OCI-LY1 (cell line): Measurements from ENCODE around the gene TMEM132A.

ENCODE experiments used
- H2AFZ ChIP-seq: fragments of 200-600 bp; sonication (generic), shearing (Covaris generic); 2 replicates; pipeline ENCODE4 v1.6.0; 2014; ENCODE audit warnings: antibody characterized with exemption, mild to moderate bottlenecking, low read length
- H3F3A ChIP-seq: fragments of 200-600 bp; sonication (generic), shearing (Covaris generic); 2 replicates; pipeline ENCODE4 v1.6.0; 2014; ENCODE audit warnings: mild to moderate bottlenecking, antibody characterized with exemption, low read length, moderate library complexity; ENCODE audit not compliant: insufficient read depth
- H3K27ac ChIP-seq: fragments of 200-600 bp; sonication (generic); 2 replicates; pipeline ENCODE4 v1.5.1; 2014; ENCODE audit warnings: low read length, mixed run types, mild to moderate bottlenecking, low read depth; ENCODE audit not compliant: poor library complexity, severe bottlenecking
- H3K27me3 ChIP-seq: fragments of 200-600 bp; sonication (generic); 2 replicates; pipeline ENCODE4 v1.6.0; 2014; ENCODE audit warnings: antibody characterized with exemption, mild to moderate bottlenecking, low read length, moderate library complexity; ENCODE audit not compliant: insufficient read depth
- H3K36me3 ChIP-seq: fragments of 200-600 bp; sonication (generic); 2 replicates; pipeline ENCODE4 v1.6.1; 2014; ENCODE audit warnings: mild to moderate bottlenecking, antibody characterized with exemption, low read length, moderate library complexity, mixed read lengths; ENCODE audit not compliant: insufficient read depth
- H3K4me1 ChIP-seq: fragments of 200-600 bp; sonication (generic); 2 replicates; pipeline ENCODE4 v1.5.1; 2014; ENCODE audit warnings: mild to moderate bottlenecking, low read length, moderate library complexity; ENCODE audit not compliant: insufficient read depth, severe bottlenecking
- H3K4me2 ChIP-seq: fragments of 200-600 bp; sonication (generic), shearing (Covaris generic); 2 replicates; pipeline ENCODE4 v1.6.1; 2014; ENCODE audit warnings: low read length
- H3K4me3 ChIP-seq: fragments of 200-600 bp; sonication (generic); 2 replicates; pipeline ENCODE4 v1.5.1; 2014; ENCODE audit warnings: low read length, low read depth, mild to moderate bottlenecking, mixed read lengths; ENCODE audit not compliant: poor library complexity, severe bottlenecking
- H3K79me2 ChIP-seq: fragments of 200-600 bp; shearing (Covaris generic); 2 replicates; pipeline ENCODE4 v1.6.1; 2016; ENCODE audit warnings: mixed run types, low read length, mixed read lengths; ENCODE audit not compliant: insufficient read depth
- H3K9ac ChIP-seq: fragments of 200-600 bp; sonication (generic), shearing (Covaris generic); 2 replicates; pipeline ENCODE4 v1.6.1; 2014; ENCODE audit warnings: mild to moderate bottlenecking, low read length, mixed read lengths
- H3K9me2 ChIP-seq: fragments of 200-600 bp; sonication (generic), shearing (Covaris generic); 2 replicates; pipeline ENCODE4 v1.6.1; 2014; ENCODE audit warnings: low read depth, mild to moderate bottlenecking, low read length, mixed read lengths
- H3K9me3 ChIP-seq: fragments of 200-600 bp; shearing (Covaris generic); 2 replicates; pipeline ENCODE4 v1.6.1; 2014; ENCODE audit warnings: low read length, mixed read lengths
- H4K20me1 ChIP-seq: fragments of 200-600 bp; sonication (generic), shearing (Covaris generic); 2 replicates; pipeline ENCODE4 v1.6.0; 2016; ENCODE audit warnings: mild to moderate bottlenecking, low read length; ENCODE audit not compliant: insufficient read depth
- EZH2 ChIP-seq: fragments of 200-600 bp; sonication (generic), shearing (Covaris generic); IDR thresholded peaks from 2 replicates; pipeline ENCODE4 v1.8.0; 2017; ENCODE audit warnings: borderline replicate concordance, mixed run types, mild to moderate bottlenecking, antibody characterized with exemption, low read length, moderate library complexity, mixed read lengths
- TF ChIP-seq, protein P1 (sequence below): fragments of 200-600 bp; sonication (generic), shearing (Covaris generic); IDR thresholded peaks from 2 replicates; pipeline ENCODE4 v1.5.1; 2017; ENCODE audit warnings: mild to moderate bottlenecking, antibody characterized with exemption, low read length, moderate library complexity, mixed read lengths

The TMEM132A gene

DNA sequence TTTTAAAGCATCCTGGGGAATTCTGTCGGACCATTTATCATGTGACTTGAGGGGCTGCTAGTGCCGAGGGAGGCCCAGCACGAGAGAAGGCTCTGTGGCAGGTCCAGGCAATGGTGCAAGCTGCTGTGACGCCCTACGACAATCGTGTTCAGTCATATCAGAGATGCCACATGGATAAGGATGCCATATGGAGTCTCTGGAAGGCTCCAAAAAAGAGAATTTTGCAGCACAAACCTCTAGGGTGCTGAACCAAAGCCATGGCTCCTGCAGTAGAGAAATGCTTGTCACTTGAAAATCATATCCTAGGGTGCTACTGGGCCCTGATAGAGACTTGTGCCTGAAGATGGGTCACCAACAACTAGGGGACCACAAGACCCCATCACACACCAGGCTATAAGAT, 40.5 kb downstream of the TMEM132A start:
- Histone ChIP-seq H3K9me3 (no peaks in the 10 kb centered on the region; the same call in 1 of the 2 replicates), H3F3A (no peaks in the 10 kb centered on the region), H4K20me1 (no peaks in the 10 kb centered on the region), H3K27ac (no peak overlapping the region), H3K79me2 (no peaks in the 10 kb centered on the region), H3K27me3 (peaks cover 13% of the 10 kb centered on the region), H2AFZ (no peak overlapping the region), H3K4me2 (no peak overlapping the region), H3K9ac (no peak overlapping the region), H3K4me3 (no peak overlapping the region), H3K9me2 (no peaks in the 10 kb centered on the region), H3K36me3 (no peaks in the 10 kb centered on the region; the same call in 1 of the 2 replicates), H3K4me1 (no peaks in the 10 kb centered on the region)
- no peak for TF ChIP-seq EZH2
- TF ChIP-seq, protein P1, sequence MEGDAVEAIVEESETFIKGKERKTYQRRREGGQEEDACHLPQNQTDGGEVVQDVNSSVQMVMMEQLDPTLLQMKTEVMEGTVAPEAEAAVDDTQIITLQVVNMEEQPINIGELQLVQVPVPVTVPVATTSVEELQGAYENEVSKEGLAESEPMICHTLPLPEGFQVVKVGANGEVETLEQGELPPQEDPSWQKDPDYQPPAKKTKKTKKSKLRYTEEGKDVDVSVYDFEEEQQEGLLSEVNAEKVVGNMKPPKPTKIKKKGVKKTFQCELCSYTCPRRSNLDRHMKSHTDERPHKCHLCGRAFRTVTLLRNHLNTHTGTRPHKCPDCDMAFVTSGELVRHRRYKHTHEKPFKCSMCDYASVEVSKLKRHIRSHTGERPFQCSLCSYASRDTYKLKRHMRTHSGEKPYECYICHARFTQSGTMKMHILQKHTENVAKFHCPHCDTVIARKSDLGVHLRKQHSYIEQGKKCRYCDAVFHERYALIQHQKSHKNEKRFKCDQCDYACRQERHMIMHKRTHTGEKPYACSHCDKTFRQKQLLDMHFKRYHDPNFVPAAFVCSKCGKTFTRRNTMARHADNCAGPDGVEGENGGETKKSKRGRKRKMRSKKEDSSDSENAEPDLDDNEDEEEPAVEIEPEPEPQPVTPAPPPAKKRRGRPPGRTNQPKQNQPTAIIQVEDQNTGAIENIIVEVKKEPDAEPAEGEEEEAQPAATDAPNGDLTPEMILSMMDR = no peak

DNA sequence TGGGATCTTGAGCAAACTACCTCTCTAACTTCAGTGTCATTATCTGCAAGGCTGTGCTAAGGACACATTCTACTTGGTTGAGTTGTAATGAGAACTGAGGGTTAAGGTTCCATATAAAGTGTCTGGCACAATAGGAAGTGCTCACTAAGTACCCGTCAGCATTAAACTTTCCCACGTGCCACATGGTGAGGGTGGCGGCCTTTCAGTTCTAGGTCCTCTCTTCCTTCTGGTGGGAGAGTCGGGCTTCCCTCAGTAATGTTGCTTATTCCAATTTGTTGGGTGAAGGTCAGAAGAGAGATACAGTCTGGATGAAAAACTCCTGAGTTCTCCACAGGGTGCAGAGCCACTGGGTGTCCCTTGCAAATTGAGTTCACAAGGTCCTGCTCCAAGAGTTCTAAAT, 42.6 kb downstream of the TMEM132A start:
- H2AFZ ChIP-seq = no peak overlapping the region
- H3K36me3 ChIP-seq = no peaks in the 10 kb centered on the region; the same call in 1 of the 2 replicates
- H3K9ac ChIP-seq = no peak overlapping the region
- H3K27ac ChIP-seq = no peak overlapping the region
- TF ChIP-seq, protein P1 = no peak
- no peak for TF ChIP-seq EZH2
- no peaks in the 10 kb centered on the region; the same call in 1 of the 2 replicates for H3K9me3 ChIP-seq
- H3F3A ChIP-seq = no peaks in the 10 kb centered on the region
- no peak overlapping the region for H3K4me2 ChIP-seq
- H3K4me1 ChIP-seq = peaks cover 7% of the 10 kb centered on the region
- no peaks in the 10 kb centered on the region for H3K79me2 ChIP-seq
- no peaks in the 10 kb centered on the region for H3K9me2 ChIP-seq
- H4K20me1 ChIP-seq = no peaks in the 10 kb centered on the region
- H3K4me3 ChIP-seq = no peak overlapping the region
- peaks cover 13% of the 10 kb centered on the region for H3K27me3 ChIP-seq

DNA sequence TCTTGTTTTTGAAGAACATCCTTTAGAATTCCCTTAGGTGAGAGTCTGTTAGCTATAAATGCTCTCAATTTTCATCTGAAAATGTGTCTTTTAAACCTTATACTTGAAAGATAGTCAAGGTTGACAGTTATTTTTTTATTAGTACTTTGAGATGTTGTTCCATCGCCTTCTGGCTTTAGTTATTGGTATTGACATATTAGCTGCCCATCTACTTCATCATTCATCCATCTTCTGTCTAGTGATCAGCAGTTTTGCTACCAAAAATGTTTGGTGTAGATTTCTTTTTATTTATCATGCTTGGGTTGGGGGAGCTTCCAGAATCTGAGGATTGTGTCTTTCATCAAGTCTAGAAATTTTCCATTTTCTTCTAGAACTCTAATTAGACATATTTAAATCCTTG, 44.0 kb downstream of the TMEM132A start:
- no peaks in the 10 kb centered on the region for H3K9me2 ChIP-seq
- H3K9ac ChIP-seq = no peak overlapping the region
- H3K36me3 ChIP-seq = no peaks in the 10 kb centered on the region; the same call in 1 of the 2 replicates
- H3K4me3 ChIP-seq = no peak overlapping the region
- no peaks in the 10 kb centered on the region; the same call in 1 of the 2 replicates for H3K9me3 ChIP-seq
- H3K27ac ChIP-seq = no peak overlapping the region
- no peaks in the 10 kb centered on the region for H3K79me2 ChIP-seq
- H3F3A ChIP-seq = no peaks in the 10 kb centered on the region
- no peak overlapping the region for H2AFZ ChIP-seq
- H3K4me2 ChIP-seq = no peak overlapping the region
- H3K27me3 ChIP-seq = peaks cover 17% of the 10 kb centered on the region
- TF ChIP-seq, protein P1 = no peak
- no peak for TF ChIP-seq EZH2
- H3K4me1 ChIP-seq = peaks cover 8% of the 10 kb centered on the region
- H4K20me1 ChIP-seq = no peaks in the 10 kb centered on the region
